HG02973 (cell line): Measurements from ENCODE around the gene VOPP1.
"Not testable (repeated sequence)": the region's sequence is repeated elsewhere in the genome, so short reads cannot be mapped to it uniquely, and the experiment has no call there.

Source experiments
- ATAC-seq: cut with Tn5 transposase; IDR thresholded peaks from one replicate; pipeline ENCODE4 v1.9.1; 2021; ENCODE audit warnings: moderate library complexity; ENCODE audit not compliant: unreplicated experiment

VOPP1 gene, protein sequence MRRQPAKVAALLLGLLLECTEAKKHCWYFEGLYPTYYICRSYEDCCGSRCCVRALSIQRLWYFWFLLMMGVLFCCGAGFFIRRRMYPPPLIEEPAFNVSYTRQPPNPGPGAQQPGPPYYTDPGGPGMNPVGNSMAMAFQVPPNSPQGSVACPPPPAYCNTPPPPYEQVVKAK

DNA sequence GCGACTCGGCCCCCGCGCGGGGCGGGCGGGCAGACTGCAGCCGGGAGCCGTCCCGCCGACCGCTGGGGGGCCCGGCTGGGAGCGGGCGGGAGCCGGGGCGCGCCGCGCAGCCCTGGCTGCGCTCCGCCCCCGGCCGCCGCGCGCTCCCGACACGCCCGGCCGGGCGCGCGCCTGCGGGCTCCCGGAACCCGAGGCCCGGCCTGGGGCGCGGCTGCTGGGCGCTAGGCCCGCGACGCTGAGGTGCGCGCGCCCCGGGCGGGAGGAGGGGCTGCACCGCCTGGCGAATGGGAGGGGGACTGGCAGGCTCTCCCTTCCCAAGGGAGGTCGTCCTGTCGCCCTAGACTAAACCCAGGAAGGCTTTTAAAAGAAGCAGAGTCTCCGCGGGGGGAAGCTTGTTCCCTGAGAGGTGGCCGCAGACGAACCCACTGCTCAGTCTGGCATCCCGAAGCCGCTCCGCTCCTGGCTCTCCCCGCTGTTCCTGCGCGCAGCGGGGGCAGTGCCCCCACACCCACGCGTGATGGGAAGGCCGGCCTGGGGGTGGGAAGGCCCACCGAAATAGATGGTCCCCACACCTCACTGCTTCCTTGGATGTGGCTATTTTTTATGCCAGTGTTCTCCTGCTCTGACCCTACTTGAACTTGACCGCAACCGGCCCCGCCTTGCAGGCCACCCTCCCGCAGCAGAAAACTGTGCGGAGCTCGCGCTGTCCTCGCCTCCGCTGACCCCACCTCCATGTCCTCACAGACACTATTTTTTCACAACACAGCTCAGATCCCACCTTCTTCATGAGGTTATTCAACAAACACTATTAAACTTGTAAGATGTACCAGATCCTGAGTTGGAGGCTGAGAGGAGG lies at the start of gene VOPP1:
Gene VOPP1 (minus strand): TSS at position 125 of the 856 bp plus-strand sequence. CDS start 178 bp downstream, outside the sequence.
- ATAC-seq: peak; percentile 42

DNA sequence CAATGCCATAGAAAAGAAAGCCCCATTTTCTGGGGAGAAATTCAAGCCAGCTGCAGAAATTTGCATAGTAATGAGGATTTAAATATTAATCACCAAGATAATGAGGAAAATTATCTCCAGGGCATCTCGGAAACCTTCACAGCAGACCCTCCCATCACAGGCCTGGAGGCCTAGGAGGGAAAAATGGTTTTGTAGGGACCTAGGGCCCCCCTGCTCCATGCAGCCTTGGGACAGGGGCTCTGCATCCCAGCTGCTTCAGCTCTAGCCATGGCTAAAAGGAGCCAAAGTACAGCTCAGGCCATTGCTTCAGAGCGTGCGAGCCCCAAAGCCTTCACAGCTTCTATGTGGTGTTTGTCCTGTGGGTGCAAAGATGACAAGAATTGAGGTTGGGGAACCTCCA lies 46.6 kb upstream of the VOPP1 start:
- ATAC-seq: no peak

DNA sequence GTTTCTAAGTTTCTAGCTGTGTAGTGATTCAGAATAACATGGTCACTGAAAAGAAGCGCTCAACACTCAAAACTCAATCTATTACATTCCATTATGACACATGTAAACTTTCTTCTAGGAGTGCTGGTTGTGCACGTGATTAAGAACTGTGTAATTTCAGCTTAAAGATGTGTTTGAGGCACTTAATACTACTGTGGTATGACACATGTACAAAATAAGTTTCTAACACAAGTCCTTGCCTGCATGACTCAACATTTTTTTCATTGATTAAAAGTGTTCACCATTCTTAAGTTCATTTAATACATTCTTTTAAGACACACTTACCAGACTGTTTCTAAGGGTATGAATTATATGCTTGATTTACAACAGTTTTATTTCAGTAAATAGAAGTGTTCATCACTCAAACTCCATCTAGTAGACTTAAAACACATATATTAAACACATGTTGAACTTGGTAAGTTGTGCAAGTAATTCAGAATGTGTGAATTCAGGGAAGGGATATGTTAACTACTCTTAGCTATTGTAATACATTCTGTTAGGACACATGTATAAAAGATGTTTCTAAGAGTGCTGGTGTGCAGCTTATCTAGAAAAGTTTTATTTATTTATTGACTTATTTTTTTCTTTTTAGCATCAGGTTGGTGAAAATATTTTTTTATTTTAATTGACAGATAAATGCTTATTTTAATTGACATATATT lies 42.2 kb upstream of the VOPP1 start:
- not testable (repeated sequence) for ATAC-seq

DNA sequence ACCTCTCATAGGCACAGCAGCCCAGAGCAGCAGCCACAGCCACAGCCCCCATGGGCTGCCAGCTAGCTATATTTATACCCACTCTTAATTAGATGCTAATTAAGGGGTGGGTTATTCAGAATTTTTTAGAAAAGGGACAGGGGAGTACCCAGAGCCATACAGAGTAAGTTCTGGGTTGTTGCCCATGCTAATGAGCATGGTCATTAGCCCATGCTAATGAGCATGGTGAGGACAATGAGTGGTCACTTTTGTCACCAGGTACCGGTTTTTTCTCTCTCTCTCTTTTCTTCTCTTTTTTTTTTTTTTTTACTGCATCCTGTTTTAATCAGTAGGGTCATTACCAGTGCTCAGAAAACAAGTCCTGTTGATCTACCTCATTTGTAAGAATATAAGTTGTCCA lies 37.4 kb upstream of the VOPP1 start:
- ATAC-seq: not testable (repeated sequence)

DNA sequence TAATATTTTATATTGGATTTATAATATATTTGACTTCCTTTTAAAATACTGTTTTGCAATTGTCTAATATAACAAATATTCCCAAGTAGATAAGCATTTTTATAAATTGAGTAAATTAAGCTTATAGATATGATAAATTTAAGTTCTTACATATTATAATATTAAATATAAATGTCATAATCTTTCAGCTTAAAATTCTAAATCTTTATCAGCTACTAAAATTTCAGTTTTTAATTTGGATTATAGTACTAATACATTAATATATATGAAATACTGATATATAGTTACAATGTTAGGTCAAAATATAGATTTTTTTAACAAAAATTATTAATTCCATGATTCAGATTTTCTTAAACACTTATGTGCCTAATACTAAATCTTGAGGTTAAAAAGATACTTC lies 33.4 kb upstream of the VOPP1 start:
- not testable (repeated sequence) for ATAC-seq

DNA sequence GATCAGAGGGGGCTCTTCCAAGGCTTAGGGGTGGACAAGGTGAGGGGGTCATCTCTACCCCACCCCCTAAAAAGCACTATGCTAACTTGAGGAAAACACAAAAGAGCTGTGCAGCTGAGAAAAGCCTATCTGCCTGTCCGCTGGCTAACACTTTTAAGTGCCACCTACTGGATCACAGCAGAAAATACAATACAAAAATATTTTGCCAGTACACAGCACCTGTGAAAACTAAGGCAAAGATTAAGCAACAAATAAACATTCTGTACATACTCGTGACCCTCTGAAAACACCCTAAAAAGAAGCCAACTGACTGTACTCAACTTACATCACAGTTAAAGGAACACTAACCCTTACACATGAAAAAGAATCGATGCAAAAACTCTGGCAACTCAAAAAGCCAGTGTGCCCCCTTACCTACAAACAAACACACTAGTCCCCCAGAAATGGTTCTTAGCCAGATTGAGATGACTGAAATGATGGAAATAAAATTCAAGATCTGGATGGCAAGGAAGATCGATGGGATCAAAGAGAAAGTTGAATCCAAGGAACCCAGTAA lies 25.7 kb upstream of the VOPP1 start:
- ATAC-seq: peak; percentile 69

DNA sequence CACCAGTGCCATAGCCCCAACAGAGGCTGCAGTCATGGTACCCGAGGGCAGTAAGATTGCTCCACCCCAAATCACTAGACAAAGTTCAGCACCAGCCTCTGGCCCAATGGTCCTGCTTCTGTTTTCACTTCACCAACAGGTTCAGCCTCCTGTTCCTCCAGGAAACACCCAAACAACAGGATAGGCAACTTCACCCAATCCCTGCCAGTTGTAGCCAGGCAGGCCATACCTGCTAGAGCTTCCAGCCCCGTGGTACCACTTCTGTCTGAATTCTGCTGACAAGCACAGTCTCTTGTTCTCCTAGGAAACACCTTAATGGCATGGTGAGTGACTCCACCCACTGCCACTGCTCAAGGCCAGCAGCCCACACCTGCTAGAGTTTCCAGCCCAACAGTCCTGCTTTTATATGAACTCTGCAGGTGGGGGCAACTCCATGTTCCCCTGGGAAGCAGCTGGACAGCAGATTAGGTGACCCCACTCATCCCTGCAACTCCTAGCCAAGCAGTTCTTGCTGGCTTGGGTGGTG lies 25.0 kb upstream of the VOPP1 start:
- not testable (repeated sequence) for ATAC-seq

DNA sequence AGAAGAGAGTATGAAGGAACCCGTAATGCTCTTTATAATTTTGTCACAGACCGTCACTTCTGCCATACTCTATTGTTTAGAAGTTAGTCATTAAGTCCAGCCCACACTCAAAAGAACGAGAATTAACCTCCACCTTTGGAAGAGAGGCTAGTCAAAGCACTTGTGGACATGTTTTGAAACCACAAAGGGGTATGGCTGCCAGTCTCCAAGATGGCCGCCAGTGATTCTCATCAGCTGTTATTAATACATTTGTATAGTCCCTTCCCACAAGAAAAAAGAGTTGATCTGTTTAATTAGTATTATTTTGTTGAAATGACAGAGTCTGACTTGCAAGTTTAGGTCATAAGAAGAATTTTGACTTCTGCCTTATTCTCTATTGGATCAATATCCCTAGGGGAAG lies 23.2 kb upstream of the VOPP1 start:
- ATAC-seq: no peak

DNA sequence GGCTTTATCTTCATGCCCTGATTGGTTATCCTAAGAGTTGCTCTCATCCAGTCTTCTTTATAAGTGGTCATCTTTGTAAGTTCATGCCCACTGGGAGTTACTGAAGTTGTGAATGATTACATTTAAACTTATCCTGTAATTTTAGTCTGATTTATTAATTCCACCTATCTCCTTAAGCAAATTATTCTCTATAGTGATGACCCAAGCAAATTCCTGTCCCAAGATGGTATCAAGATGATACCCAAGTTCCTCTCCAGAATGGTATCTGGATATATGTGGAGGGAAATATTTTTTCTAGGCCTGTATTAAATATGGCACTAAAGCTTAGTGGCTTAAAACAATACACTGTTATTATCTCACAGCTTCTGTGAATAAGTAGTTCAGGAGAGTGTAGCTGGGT lies 22.6 kb upstream of the VOPP1 start:
- no peak for ATAC-seq

DNA sequence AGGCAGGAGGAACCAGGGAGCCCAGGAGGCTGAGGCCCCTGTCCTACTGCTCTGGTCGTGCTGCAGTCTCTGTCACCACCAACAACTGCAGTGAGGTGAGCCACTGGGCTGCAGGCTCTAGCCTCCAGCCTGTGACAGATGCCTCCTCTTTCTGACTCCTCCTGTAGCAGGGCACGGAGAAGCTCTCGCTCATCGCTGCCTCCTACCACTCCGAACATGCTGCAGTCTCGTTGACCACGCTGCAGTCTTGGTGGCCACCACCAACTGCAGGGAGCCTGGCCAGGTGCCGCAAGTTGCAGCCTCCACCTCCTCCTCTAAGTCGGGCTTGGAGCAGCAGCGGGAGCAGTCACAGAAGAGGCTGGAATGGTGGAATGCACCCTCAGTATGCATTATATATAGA lies 22.1 kb upstream of the VOPP1 start:
- no peak for ATAC-seq

DNA sequence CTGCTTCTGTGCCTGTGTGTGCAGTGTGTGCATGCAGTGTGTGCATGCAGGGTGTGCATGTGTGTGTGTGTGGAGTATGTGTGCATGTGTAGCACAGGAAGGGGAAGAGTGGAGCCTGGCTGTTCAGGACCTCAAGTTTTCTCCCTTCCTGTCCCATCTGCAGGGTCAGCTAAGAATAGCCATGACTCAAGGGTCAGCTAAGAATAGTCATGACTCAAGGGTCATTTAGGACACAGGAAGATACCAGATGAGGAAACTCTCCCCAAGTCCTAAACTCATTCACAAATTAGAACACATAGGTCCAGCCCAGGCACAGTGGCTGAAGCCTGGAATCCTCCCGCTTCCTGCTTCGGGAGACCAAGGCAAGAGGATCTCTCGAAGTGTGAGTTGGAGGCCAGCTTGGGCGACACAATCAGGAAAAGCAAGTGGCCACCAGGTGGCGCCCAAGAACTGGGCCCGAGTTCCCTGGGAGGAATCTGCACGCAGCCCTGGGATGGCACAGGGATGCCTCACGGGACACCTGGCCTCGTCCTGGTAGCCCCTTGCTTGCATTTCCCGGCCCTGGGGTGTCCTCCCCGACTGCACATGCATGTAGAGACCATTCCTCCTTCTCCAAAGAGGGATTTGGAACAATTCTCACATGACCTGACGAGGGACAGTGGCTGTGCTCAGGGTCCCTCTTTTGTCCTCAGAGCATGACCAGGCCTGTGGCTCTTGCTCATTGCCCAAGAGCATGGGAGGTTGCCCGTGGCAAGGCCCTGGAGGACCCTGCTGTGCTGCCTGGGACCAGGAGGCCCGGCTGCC lies 21.4 kb upstream of the VOPP1 start:
- ATAC-seq: no peak

DNA sequence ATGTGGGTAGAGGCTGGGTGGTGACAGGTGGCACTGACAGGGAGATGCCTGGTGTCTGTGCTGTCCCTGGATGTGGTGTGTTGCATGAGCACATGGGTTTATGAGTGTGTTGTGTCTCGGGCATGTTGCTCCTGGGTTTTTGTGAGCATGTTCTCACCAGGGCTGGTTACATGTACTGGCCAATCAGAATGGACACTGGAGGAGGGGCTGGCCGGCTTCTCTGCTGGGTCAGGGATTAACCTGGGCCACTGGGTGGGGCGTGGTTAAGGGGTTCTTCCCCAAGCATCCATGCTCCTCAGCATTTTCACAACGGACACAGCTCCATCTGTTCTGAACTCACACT lies 20.8 kb upstream of the VOPP1 start:
- ATAC-seq: no peak

DNA sequence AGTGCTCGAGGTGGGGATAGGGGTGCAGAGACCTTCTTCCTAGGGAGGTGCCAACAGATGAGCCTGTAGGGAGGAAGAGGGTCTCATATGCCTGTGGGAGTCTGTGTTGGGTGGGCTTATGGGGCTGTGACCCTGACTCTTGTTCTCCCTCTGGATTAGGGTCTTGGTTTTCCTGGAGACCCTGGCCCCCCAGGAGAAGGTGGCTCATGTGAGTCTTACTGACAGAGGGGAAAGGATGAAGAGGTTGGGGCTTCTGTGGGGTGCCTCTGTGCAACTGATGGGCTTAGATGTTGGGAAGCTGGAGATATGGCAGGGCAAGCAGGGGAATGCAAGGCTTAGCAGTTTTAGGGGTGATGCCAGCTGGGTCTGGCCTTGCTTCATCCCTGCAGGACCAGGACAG lies 20.2 kb upstream of the VOPP1 start:
- no peak for ATAC-seq

DNA sequence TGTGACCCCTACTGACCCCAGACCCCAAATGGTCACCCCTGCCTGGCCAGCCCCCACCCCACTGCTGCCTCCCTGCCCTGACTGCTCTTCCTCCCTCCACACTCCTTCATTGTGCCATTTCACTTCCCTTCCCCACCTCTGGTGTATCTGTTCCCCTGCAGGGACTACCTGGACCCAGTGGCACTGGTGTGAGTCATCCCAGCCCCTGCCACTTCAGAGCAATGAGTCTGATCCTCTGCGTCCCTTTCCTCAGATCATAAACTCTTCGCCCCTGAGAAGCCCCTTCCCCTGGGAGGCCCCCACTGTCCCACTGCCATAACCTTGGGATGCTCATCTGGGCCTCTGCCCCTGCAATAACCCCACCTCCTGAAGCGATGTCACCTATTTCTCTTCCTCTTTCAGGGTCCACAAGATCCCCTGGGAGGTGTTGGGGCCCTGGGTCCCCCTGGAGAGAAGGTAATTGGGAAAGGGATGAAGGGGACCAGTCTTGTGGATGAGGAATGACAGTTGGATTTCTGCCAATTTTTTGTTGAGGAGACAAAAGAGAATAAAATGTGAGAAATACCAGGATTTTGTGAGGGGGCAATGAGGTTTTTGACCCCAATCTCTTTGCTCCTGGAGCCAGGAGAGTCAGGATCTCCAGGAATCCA lies 19.1 kb upstream of the VOPP1 start:
- ATAC-seq: no peak

DNA sequence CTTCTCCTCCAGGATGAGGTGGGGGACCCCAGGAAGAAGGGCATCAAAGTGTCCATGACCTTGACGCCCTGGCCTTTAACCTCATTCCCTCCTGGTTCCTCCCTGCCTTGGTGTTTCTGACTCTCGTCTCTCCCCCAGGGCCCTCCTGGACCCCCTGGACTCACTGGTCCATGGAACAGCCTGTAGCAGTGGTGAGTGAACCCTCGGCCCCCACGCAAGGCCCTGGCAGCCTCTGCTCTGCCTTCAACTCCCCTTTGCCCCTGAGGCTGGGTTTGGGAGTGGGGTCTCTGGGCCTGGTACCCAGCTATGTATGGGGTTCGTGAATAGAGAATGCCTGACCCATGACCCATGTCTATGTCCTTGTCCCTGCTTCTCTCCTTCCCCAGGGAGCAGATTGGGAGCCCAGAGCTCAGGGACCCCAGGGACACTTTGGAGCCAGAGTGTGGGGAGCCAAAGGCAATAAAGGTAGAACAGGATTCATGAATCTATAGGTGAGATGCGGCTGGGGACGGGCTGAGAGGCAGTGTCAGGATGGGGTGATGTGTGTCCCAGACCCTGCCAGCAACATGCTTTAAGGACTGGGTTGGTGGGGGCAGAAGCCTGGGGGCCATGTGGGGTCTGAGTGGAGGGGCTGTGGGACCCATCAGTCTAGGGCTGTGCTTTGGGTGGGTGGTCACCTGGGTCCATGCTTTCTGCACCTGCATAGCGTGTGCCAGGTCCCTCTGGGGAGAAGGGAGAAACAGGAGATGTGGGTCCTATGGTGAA lies 18.4 kb upstream of the VOPP1 start:
- ATAC-seq: no peak

DNA sequence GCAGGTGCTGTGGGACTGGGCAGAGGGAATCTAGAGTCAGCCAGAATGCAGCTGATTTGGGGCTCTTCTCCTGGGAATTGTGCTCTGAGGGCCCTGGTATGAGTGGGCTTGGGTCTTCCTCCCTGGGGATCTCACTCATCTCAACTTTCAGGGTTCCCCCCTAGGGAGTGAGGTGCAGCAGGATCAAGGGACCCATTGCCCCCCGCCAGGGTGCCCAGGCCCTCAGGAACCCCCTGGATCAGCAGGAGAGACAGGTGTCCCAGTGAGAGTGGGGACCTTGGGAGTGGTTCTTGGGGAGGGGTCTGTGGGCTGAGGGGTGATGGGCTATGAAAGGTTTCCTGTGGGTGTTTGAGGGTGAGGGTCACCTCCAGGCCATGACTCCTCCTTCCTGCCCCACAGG lies 17.6 kb upstream of the VOPP1 start:
- no peak for ATAC-seq

DNA sequence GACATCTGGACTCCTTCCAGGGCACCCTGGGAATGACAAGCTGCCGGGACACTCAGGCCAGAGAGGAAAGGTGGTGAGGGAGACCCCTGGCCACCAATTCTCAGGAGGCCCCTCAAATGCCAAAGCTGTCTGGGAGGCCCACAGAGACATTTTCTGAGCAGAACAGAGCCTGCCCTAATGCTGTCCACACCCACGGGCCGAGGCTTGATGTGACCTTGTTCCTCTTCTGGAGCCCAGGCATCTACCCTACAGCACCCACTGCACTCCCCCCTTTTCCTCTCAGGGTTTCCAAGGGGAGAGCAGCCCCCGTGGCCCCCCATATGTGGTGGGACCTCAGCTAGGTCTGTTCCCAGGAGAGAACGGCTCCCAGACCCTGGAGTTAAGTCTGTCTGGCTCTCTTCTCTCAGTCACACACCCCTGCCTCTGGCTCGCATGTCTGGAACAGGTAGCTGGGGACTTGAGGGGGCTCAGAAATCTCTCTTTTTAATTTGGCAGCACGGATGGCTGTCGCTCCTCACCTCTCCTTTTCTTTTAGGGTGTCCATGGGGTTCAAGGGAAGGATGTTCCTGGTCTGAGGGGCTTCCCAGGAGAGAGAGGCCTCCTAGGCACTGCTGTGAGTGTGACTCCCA lies 16.8 kb upstream of the VOPP1 start:
- no peak for ATAC-seq

DNA sequence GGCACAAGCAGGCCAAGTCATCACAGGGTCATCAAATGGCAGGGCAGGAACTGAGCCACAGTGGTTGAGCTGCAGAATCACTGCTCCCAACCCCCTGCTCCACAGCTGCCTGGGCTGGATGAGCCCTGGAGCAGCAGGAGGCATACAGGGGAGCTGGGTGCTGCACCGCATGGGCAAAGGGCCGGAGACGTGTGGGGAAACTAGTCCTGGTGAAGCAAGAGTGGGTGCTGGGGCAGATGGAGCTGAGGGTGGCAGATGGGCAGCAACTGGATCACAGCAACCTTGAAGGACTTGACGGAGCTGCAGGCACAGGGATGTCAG lies 16.0 kb upstream of the VOPP1 start:
- no peak for ATAC-seq

DNA sequence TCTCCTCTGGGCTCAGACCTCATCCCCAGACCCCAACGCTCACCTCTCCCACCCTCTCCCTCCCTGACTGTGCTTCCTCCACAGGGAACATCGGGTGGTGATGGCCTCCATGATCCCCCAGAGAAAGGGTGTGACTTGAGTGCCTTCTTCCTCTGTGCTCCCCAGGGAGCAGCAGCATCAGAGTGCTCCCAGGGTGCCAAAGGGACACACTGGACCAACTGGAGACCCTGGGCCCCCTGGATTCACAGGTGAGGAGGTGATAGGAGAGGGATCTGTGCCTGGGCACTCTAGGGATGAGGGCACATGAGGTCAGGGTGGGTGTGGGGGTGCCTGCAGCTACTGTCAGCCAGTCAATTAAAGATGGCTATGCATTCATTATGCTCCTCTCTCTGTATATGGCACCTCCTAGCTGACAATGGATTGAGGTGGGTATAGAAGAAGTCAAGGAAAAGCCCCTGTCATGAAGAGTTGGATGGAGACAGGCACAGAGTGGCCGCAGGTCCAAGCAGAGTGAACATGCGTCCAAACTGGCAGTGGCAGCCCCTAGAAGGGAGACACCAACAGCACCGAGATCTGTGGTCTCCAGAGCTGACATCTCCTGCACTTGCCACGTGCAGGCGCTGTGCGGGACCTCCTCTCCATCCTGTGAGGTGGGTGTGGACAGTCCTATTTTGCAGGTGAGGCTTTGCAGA lies 15.5 kb upstream of the VOPP1 start:
- no peak for ATAC-seq
